Stimulated activated CD4-positive, alpha-beta T cell treated with anti-CD3 and anti-CD28 coated beads, Interleukin-2, amount 100 ng/mL, for 24 hours (primary cell): Measurements from ENCODE around the gene TMEM115.
"Not testable (repeated sequence)": the region's sequence is repeated elsewhere in the genome, so short reads cannot be mapped to it uniquely, and the experiment has no call there.

Experiments
- DNase-seq, 2 donors: peaks; one replicate each; pipeline ENCODE4 v3.0.0-alpha.2; 2020

Gene TMEM115

GRCh38 chr3:50312041-50312440 is 47.3 kb downstream of the TMEM115 start:
- not testable (repeated sequence) for DNase-seq
